ENCODE data around the gene TYW5.

The TYW5 gene

GRCh38 chr2:199958014-199958413 is 2.7 kb upstream of the TYW5 start:
- no peaks in the 10 kb centered on the region for H3K27me3 ChIP-seq (replicated peaks; ENCODE audit: control insufficient read depth, insufficient read depth, low read length)
- TF ChIP-seq CTCF (IDR thresholded peaks at IDR 0.05; ENCODE audit: insufficient read depth, low read length, poor library complexity, severe bottlenecking), result no peak
- no peak for DNase-seq (ENCODE audit: extremely low read depth, insufficient read length)
- H3K4me3 ChIP-seq (replicated peaks; ENCODE audit: low read depth, low read length), result no peak overlapping the region
- peaks cover 3% of the 10 kb centered on the region for H3K36me3 ChIP-seq (ENCODE audit: control insufficient read depth, insufficient read depth, low read length)

DNA sequence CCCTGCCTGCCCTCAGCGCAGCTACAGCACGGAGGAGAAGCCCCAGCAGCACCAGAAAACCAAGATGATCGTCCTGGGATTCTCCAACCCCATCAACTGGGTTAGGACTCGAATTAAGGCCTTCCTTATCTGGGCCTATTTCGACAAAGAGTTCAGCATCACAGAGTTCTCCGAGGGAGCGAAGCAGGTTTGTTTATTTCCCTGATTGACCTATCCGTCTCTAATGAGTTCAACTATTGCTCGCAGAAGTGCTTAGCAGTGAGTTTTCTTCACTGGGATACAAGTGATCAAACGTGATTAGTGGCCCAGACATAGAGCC is 730 bp upstream of the TYW5 start:
- no peaks in the 10 kb centered on the region for H3K27me3 ChIP-seq (replicated peaks; ENCODE audit: control insufficient read depth, insufficient read depth, low read length)
- DNase-seq (ENCODE audit: extremely low read depth, insufficient read length), result no peak
- peaks cover 3% of the 10 kb centered on the region for H3K36me3 ChIP-seq (ENCODE audit: control insufficient read depth, insufficient read depth, low read length)
- no peak for TF ChIP-seq CTCF (IDR thresholded peaks at IDR 0.05; ENCODE audit: insufficient read depth, low read length, poor library complexity, severe bottlenecking)
- H3K4me3 ChIP-seq (replicated peaks; ENCODE audit: low read depth, low read length), result peak overlapping the region; percentile 99

DNA sequence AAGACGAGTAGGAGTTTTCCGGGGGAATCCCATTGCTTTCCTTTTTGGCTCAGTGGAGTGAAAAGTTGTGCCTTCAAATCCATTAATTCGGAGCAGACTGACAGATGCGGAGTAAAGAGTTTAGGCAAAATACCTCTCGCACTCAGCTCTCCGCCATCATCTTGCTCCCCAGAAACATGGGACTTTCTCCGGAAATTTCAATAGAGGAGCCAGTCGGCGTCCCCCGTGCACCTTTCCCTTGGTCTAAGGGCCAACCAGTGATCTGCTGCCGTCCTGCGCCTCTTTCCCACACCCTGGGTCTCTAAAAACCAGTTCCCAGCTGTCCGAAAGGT is 318 bp downstream of the TYW5 start:
- H3K36me3 ChIP-seq (ENCODE audit: control insufficient read depth, insufficient read depth, low read length), result peaks cover 3% of the 10 kb centered on the region
- TF ChIP-seq CTCF (IDR thresholded peaks at IDR 0.05; ENCODE audit: insufficient read depth, low read length, poor library complexity, severe bottlenecking), result no peak
- DNase-seq (ENCODE audit: extremely low read depth, insufficient read length), result no peak
- no peaks in the 10 kb centered on the region for H3K27me3 ChIP-seq (replicated peaks; ENCODE audit: control insufficient read depth, insufficient read depth, low read length)
- H3K4me3 ChIP-seq (replicated peaks; ENCODE audit: low read depth, low read length), result peak overlapping the region; percentile 99

DNA sequence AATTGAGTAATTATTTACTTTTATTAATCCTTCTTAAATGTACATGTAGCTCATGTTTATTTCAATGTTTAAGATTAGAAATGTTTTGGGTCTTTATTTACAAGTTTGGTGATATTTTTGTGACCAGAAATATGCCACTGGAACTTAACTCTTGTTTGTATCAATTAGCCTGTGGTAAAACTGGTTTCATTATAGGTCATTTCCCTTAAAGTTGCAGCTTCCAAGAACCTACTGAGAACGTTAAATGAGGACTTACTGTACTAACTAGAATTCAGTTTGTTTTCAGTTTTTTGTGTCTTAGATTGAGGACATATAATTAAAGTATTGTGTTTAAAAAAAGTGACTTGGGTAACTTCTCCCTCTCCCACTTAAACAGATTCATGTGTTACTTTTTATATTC is 4.3 kb downstream of the TYW5 start:
- H3K27me3 ChIP-seq (replicated peaks; ENCODE audit: control insufficient read depth, insufficient read depth, low read length), result no peaks in the 10 kb centered on the region
- DNase-seq (ENCODE audit: extremely low read depth, insufficient read length), result no peak
- H3K4me3 ChIP-seq (replicated peaks; ENCODE audit: low read depth, low read length), result no peak overlapping the region
- no peak for TF ChIP-seq CTCF (IDR thresholded peaks at IDR 0.05; ENCODE audit: insufficient read depth, low read length, poor library complexity, severe bottlenecking)
- H3K36me3 ChIP-seq (ENCODE audit: control insufficient read depth, insufficient read depth, low read length), result peaks cover 2% of the 10 kb centered on the region

DNA sequence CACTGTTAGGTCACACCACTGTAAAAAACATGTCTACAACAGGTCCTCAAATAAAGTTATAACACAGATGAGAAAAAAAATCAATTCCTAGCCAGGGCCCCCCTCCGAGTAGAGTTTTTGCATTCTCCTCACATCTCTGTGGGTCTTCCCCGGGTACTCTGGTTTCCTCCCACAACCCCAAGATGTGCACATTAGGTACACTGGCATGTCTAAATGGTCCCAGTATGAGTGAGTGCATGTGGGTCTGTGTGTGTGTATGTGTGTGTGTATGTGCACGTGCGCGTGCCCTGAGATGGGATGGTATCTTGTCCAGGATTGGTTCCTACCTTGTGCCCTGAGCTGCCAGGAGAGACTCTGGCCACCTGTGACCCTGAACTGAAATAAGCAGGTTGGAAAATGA is 4.9 kb downstream of the TYW5 start:
- no peak for DNase-seq (ENCODE audit: extremely low read depth, insufficient read length)
- no peak for TF ChIP-seq CTCF (IDR thresholded peaks at IDR 0.05; ENCODE audit: insufficient read depth, low read length, poor library complexity, severe bottlenecking)
- Histone ChIP-seq H3K27me3 (replicated peaks; ENCODE audit: control insufficient read depth, insufficient read depth, low read length) (no peaks in the 10 kb centered on the region), H3K36me3 (ENCODE audit: control insufficient read depth, insufficient read depth, low read length) (peaks cover 4% of the 10 kb centered on the region), H3K4me3 (replicated peaks; ENCODE audit: low read depth, low read length) (no peak overlapping the region)

DNA sequence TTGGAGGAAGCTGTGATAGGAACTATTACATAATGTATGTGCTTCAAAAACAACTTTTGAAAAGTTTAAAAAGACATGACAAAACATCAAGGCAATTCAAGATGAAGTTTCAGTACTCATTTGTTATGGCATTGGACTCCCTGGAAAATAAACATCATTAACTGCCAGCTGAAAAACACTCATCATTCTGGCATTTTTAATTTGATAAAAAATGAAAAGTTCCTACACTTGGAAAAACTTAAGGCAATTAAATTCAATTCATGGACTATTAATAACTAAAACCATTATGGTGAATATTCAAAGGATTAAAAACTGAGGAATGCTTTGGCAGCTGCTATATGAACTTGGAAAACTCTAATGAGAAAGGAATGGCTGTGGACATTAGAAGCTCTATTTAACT is 8.5 kb downstream of the TYW5 start:
- peaks cover 6% of the 10 kb centered on the region for H3K36me3 ChIP-seq (ENCODE audit: control insufficient read depth, insufficient read depth, low read length)

More for the DNA sequence above, 8.5 kb downstream of the TYW5 start:
- DNase-seq (ENCODE audit: extremely low read depth, insufficient read length), result no peak
- no peak for TF ChIP-seq CTCF (IDR thresholded peaks at IDR 0.05; ENCODE audit: insufficient read depth, low read length, poor library complexity, severe bottlenecking)
- Histone ChIP-seq H3K27me3 (replicated peaks; ENCODE audit: control insufficient read depth, insufficient read depth, low read length) (no peaks in the 10 kb centered on the region), H3K4me3 (replicated peaks; ENCODE audit: low read depth, low read length) (no peak overlapping the region)

Measured in GM06990 (cell line).